ENCODE data around the gene ALDH4A1. TPM values are rescaled to one million over a fixed set of nuclear protein-coding genes. Genes with fewer than 3 reads are reported as not detected.
A peak's percentile ranks its signal among the peaks of the same experiment; 100 is the strongest.

The ALDH4A1 gene
- total and polyA plus RNA-seq, 10 of the 15 experiments (the other 5 are each of a cell fraction or from before 2014, with no cell fraction given) = 0.06 to 25.5 (median 13.0) TPM

DNA sequence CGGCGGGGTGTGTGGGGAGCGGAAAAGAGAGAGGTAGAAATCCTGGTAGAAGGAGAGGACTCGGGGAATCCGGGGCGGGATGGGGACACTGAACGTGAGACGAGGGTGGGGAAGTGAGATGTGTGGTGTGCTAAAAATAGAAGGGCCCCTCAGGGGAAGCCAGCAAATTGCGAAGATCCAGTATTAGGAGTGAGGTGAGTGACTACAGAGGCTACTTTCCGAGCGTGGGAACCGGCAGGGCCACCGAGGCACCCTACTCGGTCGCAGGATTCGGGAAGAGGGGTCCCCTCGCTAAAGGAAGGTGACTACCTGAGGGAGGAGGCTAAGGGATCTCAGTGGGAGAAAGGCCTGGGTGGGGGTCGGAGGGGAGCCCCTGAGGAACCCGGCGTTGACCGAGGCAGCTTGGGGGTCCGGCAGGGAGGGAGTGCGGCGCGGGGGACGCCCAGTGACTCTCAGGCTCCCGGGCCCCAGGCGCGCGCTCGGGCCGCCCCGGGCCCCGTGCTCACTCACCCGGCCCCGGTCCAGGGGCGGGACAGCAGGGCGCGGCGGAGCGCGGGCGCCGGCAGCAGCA lies 318 bp downstream of the ALDH4A1 start (continued):
- TF ChIP-seq, protein P1, sequence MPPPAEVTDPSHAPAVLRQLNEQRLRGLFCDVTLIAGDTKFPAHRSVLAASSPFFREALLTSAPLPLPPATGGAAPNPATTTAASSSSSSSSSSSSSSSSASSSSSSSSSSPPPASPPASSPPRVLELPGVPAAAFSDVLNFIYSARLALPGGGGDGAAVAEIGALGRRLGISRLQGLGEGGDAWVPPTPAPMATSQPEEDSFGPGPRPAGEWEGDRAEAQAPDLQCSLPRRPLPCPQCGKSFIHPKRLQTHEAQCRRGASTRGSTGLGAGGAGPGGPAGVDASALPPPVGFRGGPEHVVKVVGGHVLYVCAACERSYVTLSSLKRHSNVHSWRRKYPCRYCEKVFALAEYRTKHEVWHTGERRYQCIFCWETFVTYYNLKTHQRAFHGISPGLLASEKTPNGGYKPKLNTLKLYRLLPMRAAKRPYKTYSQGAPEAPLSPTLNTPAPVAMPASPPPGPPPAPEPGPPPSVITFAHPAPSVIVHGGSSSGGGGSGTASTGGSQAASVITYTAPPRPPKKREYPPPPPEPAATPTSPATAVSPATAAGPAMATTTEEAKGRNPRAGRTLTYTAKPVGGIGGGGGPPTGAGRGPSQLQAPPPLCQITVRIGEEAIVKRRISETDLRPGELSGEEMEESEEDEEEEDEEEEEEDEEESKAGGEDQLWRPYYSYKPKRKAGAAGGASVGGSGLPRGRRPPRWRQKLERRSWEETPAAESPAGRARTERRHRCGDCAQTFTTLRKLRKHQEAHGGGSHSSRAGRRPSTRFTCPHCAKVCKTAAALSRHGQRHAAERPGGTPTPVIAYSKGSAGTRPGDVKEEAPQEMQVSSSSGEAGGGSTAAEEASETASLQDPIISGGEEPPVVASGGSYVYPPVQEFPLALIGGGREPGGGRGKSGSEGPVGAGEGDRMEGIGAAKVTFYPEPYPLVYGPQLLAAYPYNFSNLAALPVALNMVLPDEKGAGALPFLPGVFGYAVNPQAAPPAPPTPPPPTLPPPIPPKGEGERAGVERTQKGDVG (CRISPR knock-in tag; IDR thresholded peaks at IDR 0.05) = no peak
- no peak for TF ChIP-seq KAT2A (conservative IDR thresholded peaks at IDR 0.05; ENCODE audit: control insufficient read depth, low read depth, low read length)
- no peak for TF ChIP-seq MYB (IDR thresholded peaks at IDR 0.05; ENCODE audit: borderline replicate concordance, low read depth, low read length)
- TF ChIP-seq DPF2 (IDR thresholded peaks at IDR 0.05) = peak; percentile 50
- no peak for TF ChIP-seq ATF7 (IDR thresholded peaks at IDR 0.05; ENCODE audit: low read depth)
- TF ChIP-seq BACH1 (IDR thresholded peaks at IDR 0.05; ENCODE audit: borderline replicate concordance) = 0 out of 2 replicates have a peak, but pooled peaks have one; percentile 26
- no peak for TF ChIP-seq SIN3A (IDR thresholded peaks at IDR 0.05; ENCODE audit: low read depth, low read length)
- no peak for TF ChIP-seq MEF2A (IDR thresholded peaks at IDR 0.05; ENCODE audit: insufficient read depth, low read depth, low read length)
- peak; percentile 32; the same call in 1 of the 2 replicates for TF ChIP-seq SPI1 (IDR thresholded peaks at IDR 0.05; ENCODE audit: borderline replicate concordance, insufficient read depth, low read depth, low read length)
- peak; percentile 86 for TF ChIP-seq SMARCA5 (IDR thresholded peaks at IDR 0.05)
- TF ChIP-seq POU2F2 (IDR thresholded peaks at IDR 0.05; ENCODE audit: borderline replicate concordance, low read depth, low read length) = no peak
- 0 out of 2 replicates have a peak, but pooled peaks have one; percentile 15 for TF ChIP-seq POLR2AphosphoS5 (IDR thresholded peaks at IDR 0.05; ENCODE audit: low read length)
- TF ChIP-seq, protein P2, sequence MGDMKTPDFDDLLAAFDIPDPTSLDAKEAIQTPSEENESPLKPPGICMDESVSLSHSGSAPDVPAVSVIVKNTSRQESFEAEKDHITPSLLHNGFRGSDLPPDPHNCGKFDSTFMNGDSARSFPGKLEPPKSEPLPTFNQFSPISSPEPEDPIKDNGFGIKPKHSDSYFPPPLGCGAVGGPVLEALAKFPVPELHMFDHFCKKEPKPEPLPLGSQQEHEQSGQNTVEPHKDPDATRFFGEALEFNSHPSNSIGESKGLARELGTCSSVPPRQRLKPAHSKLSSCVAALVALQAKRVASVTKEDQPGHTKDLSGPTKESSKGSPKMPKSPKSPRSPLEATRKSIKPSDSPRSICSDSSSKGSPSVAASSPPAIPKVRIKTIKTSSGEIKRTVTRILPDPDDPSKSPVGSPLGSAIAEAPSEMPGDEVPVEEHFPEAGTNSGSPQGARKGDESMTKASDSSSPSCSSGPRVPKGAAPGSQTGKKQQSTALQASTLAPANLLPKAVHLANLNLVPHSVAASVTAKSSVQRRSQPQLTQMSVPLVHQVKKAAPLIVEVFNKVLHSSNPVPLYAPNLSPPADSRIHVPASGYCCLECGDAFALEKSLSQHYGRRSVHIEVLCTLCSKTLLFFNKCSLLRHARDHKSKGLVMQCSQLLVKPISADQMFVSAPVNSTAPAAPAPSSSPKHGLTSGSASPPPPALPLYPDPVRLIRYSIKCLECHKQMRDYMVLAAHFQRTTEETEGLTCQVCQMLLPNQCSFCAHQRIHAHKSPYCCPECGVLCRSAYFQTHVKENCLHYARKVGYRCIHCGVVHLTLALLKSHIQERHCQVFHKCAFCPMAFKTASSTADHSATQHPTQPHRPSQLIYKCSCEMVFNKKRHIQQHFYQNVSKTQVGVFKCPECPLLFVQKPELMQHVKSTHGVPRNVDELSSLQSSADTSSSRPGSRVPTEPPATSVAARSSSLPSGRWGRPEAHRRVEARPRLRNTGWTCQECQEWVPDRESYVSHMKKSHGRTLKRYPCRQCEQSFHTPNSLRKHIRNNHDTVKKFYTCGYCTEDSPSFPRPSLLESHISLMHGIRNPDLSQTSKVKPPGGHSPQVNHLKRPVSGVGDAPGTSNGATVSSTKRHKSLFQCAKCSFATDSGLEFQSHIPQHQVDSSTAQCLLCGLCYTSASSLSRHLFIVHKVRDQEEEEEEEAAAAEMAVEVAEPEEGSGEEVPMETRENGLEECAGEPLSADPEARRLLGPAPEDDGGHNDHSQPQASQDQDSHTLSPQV (IDR thresholded peaks at IDR 0.05) = no peak
- TF ChIP-seq LARP7 (IDR thresholded peaks at IDR 0.05) = peak; percentile 90
- TF ChIP-seq NFXL1 (IDR thresholded peaks at IDR 0.05; ENCODE audit: borderline replicate concordance) = no peak
- TF ChIP-seq, protein P3, sequence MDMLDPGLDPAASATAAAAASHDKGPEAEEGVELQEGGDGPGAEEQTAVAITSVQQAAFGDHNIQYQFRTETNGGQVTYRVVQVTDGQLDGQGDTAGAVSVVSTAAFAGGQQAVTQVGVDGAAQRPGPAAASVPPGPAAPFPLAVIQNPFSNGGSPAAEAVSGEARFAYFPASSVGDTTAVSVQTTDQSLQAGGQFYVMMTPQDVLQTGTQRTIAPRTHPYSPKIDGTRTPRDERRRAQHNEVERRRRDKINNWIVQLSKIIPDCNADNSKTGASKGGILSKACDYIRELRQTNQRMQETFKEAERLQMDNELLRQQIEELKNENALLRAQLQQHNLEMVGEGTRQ (IDR thresholded peaks at IDR 0.05; ENCODE audit: borderline replicate concordance, low read depth, low read length) = no peak
- peak; percentile 56 for TF ChIP-seq GATAD2B (conservative IDR thresholded peaks at IDR 0.05; ENCODE audit: low read depth)
